Measurements from ENCODE around the gene UBQLN3. TPM values are rescaled to one million over a fixed set of nuclear protein-coding genes. Genes with fewer than 3 reads are reported as not detected.

Gene UBQLN3
- total and polyA plus RNA-seq, 10 of the 15 experiments (the other 5 are each of a cell fraction or from before 2014, with no cell fraction given): not detected

DNA sequence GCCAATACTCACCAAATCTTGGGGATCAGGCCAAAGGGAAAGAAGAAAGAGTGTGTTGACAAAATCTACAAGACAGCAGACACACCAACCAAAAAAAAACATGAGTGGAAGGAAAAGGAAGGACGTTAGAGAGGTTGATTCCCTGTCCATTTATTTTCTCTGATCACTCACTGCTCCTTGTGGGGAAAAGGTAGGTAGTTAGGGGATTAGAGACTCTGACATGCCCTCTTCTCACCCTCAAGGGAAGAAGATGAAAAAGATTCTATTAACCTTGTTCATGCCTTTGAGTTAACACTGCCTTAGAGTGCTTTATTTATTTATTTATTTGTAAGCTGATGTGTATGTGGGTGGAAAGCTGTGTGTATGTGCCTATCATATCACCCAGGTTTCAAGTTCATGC, 38.7 kb upstream of the UBQLN3 start, which contains the start of gene OR52H1 (continued):
- TF ChIP-seq FOS (IDR thresholded peaks at IDR 0.05; ENCODE audit: borderline replicate concordance, extremely low read depth, insufficient read length): no peak
- no peak for TF ChIP-seq ZSCAN29 (IDR thresholded peaks at IDR 0.05)
- TF ChIP-seq, protein P1, sequence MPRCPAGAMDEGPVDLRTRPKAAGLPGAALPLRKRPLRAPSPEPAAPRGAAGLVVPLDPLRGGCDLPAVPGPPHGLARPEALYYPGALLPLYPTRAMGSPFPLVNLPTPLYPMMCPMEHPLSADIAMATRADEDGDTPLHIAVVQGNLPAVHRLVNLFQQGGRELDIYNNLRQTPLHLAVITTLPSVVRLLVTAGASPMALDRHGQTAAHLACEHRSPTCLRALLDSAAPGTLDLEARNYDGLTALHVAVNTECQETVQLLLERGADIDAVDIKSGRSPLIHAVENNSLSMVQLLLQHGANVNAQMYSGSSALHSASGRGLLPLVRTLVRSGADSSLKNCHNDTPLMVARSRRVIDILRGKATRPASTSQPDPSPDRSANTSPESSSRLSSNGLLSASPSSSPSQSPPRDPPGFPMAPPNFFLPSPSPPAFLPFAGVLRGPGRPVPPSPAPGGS (IDR thresholded peaks at IDR 0.05; ENCODE audit: borderline replicate concordance, insufficient read depth, low read depth, low read length, poor library complexity, severe bottlenecking): no peak

GRCh38 chr11:5547982-5548381, 38.2 kb upstream of the UBQLN3 start:
- ATAC-seq (peak; percentile 82), FAIRE-seq (no peak), DNase-seq (ENCODE audit: low read depth, low spot score) (peak; percentile 19)
- 91% methylated on average over 1 of the region's 1 CpG for WGBS (ENCODE audit: insufficient coverage, insufficient replicate concordance, low lambda C conversion rate, missing lambda C conversion rate)
- Histone ChIP-seq H3K27me3 (replicated peaks in 1 of 2; ENCODE audit: control insufficient read depth in 2 of 2, insufficient read depth in 2 of 2, low read length in 1 of 2) (no peaks in the 10 kb centered on the region), H4K20me1 (ENCODE audit: control insufficient read depth, insufficient read depth) (no peaks in the 10 kb centered on the region), H3K9ac (ENCODE audit: control insufficient read depth, insufficient read depth, low read length) (no peak overlapping the region), H3K4me3 (no peak overlapping the region), H3K79me2 (ENCODE audit: control insufficient read depth, insufficient read depth, low read length) (no peaks in the 10 kb centered on the region), H3K4me1 (ENCODE audit: control insufficient read depth, insufficient read depth, low read length) (no peaks in the 10 kb centered on the region), H3K9me3 (replicated peaks; ENCODE audit: control insufficient read depth, insufficient read depth, low read length) (no peaks in the 10 kb centered on the region), H3K36me3 (ENCODE audit: control insufficient read depth in 2 of 2, insufficient read depth in 2 of 2, low read length in 1 of 2) (no peaks in the 10 kb centered on the region), H2AFZ (ENCODE audit: control insufficient read depth, low read depth, low read length) (no peak overlapping the region), H3K27ac (ENCODE audit: control insufficient read depth, insufficient read depth) (no peak overlapping the region), H3K4me2 (ENCODE audit: control insufficient read depth, insufficient read depth) (no peak overlapping the region)
- BruUV-seq (replicated peaks): no TSS peak
- no peak for TF ChIP-seq MXI1 (IDR thresholded peaks at IDR 0.05; ENCODE audit: low read depth, low read length)
- TF ChIP-seq CBX3 (IDR thresholded peaks at IDR 0.05; ENCODE audit: borderline replicate concordance, low read depth): no peak
- peak; percentile 31 to 40; a peak in 1 of 4 replicates for TF ChIP-seq IKZF2 (IDR thresholded peaks at IDR 0.05)
- 0 out of 2 replicates have a peak, but pooled peaks have one; percentile 33 for TF ChIP-seq IKZF1 (conservative IDR thresholded peaks at IDR 0.05)
- peak in 1 of 2 experiments; percentile 24; a peak in 1 of 4 replicates for TF ChIP-seq BHLHE40 (IDR thresholded peaks at IDR 0.05; ENCODE audit: borderline replicate concordance in 1 of 2, low read depth in 2 of 2, low read length in 1 of 2)
- TF ChIP-seq MTA2 (IDR thresholded peaks at IDR 0.05; ENCODE audit: low read depth): peak; percentile 54
- peak; percentile 38; the same call in 1 of the 2 replicates for TF ChIP-seq DPF2 (IDR thresholded peaks at IDR 0.05)
- TF ChIP-seq EP300 (IDR thresholded peaks at IDR 0.05; ENCODE audit: borderline replicate concordance in 1 of 2, control insufficient read depth in 1 of 2, low read depth in 2 of 2, low read length in 2 of 2): 0 out of 4 replicates have a peak, but pooled peaks of 1 of the 2 experiments have one; percentile 28
- POLR2A ChIA-PET: no interaction called here
- RAD21 ChIA-PET (ENCODE audit: unreplicated experiment): no interaction called here
- CTCF ChIA-PET: interaction anchor here (0.9 kb wide), 1 partner anchor 21 kb away, joined by 3 read pairs; no protein-coding TSS in a partner anchor
- intact Hi-C loops (cut with micrococcal nuclease; ENCODE audit: unreplicated experiment) (no loop called here), in situ Hi-C loops (cut with MboI) (no loop called here)
- SMC1A ChIA-PET (ENCODE audit: uncharacterized antibody, unreplicated experiment): no interaction called here
